Epithelial cell of esophagus (primary cell): ENCODE measurements around the gene MPPED2.

ENCODE experiments used
- DNase-seq: peaks from one replicate; pipeline ENCODE4 v3.0.0; 2010; ENCODE audit warnings: low read depth
- H3K4me3 ChIP-seq: 2 replicates; pipeline ENCODE4 v1.5.1; 2011; ENCODE audit warnings: mild to moderate bottlenecking, low read length, control low read depth
- TF ChIP-seq, protein P1 (sequence below): IDR thresholded peaks from 2 replicates; pipeline ENCODE4 v1.5.1; 2011; ENCODE audit warnings: low read depth, mild to moderate bottlenecking, low read length, control low read depth, inconsistent platforms; ENCODE audit not compliant: insufficient read depth; ENCODE audit errors: missing control alignments

The MPPED2 gene

DNA sequence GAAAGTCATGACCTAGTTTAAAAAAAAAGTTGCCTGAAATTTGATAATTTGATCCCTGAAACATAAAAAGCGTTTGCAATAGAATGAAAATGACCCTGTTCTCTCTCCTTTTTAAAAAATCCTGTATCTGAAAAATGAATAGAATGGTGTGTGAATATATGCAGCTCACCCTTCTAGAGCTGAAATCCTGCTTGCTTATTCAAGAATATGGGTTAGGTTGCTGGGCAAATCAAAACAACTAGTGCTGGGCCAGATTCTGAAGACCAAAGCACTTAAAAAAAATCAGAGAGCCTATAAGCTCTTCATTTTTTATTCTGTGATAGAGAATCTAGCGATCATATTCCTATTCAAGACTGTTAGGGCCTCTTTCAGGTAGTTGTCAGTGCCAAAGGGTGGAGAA is 131.6 kb downstream of the MPPED2 start:
- no peak for DNase-seq
- TF ChIP-seq, protein P1, sequence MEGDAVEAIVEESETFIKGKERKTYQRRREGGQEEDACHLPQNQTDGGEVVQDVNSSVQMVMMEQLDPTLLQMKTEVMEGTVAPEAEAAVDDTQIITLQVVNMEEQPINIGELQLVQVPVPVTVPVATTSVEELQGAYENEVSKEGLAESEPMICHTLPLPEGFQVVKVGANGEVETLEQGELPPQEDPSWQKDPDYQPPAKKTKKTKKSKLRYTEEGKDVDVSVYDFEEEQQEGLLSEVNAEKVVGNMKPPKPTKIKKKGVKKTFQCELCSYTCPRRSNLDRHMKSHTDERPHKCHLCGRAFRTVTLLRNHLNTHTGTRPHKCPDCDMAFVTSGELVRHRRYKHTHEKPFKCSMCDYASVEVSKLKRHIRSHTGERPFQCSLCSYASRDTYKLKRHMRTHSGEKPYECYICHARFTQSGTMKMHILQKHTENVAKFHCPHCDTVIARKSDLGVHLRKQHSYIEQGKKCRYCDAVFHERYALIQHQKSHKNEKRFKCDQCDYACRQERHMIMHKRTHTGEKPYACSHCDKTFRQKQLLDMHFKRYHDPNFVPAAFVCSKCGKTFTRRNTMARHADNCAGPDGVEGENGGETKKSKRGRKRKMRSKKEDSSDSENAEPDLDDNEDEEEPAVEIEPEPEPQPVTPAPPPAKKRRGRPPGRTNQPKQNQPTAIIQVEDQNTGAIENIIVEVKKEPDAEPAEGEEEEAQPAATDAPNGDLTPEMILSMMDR, result no peak

GRCh38 chr11:30454111-30454510 is 132.0 kb downstream of the MPPED2 start:
- H3K4me3 ChIP-seq, result no peak overlapping the region
- TF ChIP-seq, protein P1, result no peak
- no peak for DNase-seq

More for the DNA sequence above, 131.6 kb downstream of the MPPED2 start:
- no peak overlapping the region for H3K4me3 ChIP-seq

GRCh38 chr11:30453705-30454104 is 132.4 kb downstream of the MPPED2 start:
- TF ChIP-seq, protein P1, result no peak
- H3K4me3 ChIP-seq, result no peak overlapping the region
- DNase-seq, result no peak

DNA sequence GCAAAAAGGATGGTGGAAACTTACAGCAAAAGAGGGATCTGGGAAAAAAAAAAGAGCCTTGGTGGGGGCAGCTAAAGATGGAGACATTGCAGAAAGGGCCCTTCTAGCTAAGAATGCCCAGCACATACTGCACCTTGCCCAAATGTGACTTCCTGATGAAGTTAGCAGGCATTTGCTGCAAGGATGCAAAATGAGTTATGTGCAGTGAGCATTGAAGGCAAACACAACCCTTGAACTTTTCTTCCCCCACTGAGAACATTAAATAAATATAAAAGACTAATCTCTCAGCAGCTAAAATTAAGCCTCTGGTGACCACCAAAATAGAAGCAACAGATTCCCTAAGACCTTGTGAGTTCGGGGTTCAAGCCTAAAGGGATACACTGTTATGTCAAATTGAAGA is 133.3 kb downstream of the MPPED2 start:
- no peak for DNase-seq
- H3K4me3 ChIP-seq, result no peak overlapping the region
- TF ChIP-seq, protein P1, result no peak

GRCh38 chr11:30452114-30452513 is 134.0 kb downstream of the MPPED2 start:
- no peak overlapping the region for H3K4me3 ChIP-seq
- TF ChIP-seq, protein P1, result no peak
- DNase-seq, result peak; percentile 4

GRCh38 chr11:30451626-30452025 is 134.5 kb downstream of the MPPED2 start:
- H3K4me3 ChIP-seq, result no peak overlapping the region
- TF ChIP-seq, protein P1, result no peak
- DNase-seq, result no peak

DNA sequence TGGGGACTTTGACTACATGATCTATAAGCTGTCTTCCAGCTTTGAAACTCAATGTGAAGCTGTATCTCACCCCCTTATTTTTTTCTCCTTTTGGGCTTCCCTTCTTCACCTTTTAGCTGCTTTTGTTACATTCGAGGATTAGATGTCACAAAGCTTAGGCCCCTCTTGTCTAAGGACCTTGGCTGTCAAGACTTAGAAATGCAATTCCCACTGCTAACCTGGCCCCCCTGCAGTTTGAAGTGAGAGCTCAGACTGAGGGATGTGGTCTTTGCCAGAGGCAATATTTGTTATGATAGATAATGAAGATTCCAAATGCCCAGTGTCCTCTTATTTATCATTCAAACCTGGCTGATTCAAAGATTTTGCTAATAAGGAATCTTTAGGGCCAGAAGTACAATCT is 135.0 kb downstream of the MPPED2 start:
- TF ChIP-seq, protein P1, result no peak
- DNase-seq, result no peak

More for the DNA sequence above, 135.0 kb downstream of the MPPED2 start:
- no peak overlapping the region for H3K4me3 ChIP-seq
